GM18951 (cell line): ENCODE data around the gene ALDH8A1.

ENCODE experiments used
- POLR2A ChIP-seq: IDR thresholded peaks from 4 replicates; pipeline ENCODE4 v1.6.1; 2011; ENCODE audit warnings: mild to moderate bottlenecking; ENCODE audit not compliant: insufficient read length, insufficient read depth; ENCODE audit errors: extremely low read depth
- in situ Hi-C: fragments of 300-500 bp; cut with MboI; formaldehyde crosslinking; loops from one replicate; pipeline ENCODE4 v1.12.0; 2022; ENCODE audit warnings: low sequenced_read_pairs, mixed read lengths, inconsistent platforms; ENCODE audit not compliant: unreplicated experiment

ALDH8A1 gene, protein sequence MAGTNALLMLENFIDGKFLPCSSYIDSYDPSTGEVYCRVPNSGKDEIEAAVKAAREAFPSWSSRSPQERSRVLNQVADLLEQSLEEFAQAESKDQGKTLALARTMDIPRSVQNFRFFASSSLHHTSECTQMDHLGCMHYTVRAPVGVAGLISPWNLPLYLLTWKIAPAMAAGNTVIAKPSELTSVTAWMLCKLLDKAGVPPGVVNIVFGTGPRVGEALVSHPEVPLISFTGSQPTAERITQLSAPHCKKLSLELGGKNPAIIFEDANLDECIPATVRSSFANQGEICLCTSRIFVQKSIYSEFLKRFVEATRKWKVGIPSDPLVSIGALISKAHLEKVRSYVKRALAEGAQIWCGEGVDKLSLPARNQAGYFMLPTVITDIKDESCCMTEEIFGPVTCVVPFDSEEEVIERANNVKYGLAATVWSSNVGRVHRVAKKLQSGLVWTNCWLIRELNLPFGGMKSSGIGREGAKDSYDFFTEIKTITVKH

DNA sequence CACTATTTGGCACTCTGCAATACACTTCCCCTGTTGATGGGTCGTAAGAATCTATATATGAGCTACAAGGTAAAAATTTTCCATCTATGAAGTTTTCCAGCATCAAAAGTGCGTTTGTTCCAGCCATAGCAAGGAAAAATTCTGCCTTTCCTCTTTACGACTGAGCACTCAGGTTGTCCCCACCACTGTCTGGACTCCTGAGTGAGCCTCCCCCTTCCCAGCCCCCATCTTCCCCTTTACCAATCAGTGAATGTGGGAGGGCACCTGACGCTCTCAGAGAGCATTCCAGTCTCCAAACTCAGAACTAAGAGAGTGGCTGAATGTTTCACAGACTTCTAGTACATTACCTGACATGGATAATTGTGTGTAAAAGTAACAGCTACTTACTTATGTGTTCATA lies at the start of gene ALDH8A1:
Gene ALDH8A1 (minus strand): TSS at position 175 of the 400 bp plus-strand sequence. CDS start 48 bp downstream, at position 127.
- in situ Hi-C loops: no loop called here
- no peak for TF ChIP-seq POLR2A

DNA sequence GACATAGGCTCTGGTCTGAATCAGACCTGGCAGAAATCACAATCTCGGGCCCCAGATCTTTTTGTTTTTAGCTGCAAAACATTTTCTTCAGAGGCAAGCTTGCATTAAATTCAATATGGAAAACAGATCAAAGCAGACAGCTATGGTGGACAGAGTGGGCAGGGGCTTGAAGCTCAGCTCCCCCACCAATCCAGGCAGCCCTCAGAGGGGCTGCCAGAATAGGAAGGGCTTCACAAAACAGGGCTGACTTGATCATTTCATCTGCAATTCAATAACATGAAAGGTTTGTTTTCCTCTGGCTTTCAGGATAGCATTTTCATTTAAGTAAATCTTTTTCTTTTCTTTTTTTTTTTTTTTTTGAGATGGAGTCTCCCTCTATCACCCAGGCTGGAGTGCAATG lies 49.2 kb upstream of the ALDH8A1 start:
- no peak for TF ChIP-seq POLR2A
- in situ Hi-C loops: loop anchor here (25.0 kb wide), 1 partner anchor 438 kb away; no protein-coding TSS in a partner anchor

DNA sequence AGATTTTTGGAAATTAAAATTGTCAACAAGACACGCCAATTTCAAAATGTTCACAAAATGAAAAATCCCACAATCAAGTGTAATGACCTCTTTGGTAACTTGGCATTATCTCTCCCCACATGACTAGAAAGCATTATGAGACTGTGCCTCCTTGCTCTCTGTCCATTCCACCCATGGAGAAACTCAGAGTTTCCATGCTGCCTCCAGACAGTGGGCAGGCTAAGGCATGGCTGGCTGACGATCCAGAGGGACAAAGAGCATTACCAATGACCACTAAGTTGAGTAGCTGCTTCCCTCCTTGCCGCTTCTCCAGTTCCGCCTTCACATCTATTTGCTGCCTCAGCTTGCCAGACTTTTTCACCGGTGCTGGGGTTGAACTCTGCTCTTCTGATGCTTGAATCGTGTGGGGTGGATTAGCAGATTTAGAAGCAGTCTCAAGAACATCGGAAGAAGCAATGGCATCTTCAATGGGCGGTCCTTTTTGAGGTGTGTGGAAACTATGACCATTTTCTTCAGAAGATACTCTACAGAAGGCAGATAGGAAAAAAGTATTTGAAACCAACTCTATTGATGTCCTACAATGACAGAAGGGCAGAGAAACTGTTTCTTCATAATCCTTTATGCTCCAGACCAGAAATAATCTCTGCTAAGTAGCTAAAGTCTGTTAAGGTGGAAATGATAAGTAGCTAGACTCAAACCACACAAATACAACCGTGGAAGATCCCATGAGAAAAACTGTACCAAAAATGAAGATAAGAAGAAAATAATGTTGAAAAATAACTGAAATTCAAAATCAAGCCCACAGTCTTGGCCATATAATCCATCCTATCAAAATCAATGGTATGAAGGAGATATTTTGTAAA lies 47.5 kb upstream of the ALDH8A1 start:
- in situ Hi-C loops: loop anchor here (25.0 kb wide), 1 partner anchor 440 kb away; no protein-coding TSS in a partner anchor

DNA sequence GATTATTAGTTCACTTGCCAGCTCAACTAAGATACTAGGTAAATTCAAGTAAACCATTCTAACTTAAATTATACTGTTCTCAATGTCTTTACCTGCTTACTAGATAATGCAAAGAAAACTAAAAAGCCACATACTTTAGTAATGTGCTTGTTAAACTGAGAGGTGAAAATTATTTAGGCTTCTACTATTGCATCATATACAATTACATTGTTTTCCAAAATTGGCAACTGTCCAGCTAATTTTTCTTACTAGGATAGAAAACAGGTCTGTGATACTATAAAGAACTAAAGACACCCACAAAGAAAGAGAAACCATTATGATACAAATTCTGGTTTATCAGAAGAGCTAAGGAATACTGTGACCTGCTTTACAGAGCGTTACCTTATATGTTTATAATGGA lies 45.6 kb upstream of the ALDH8A1 start:
- TF ChIP-seq POLR2A: no peak
- in situ Hi-C loops: loop anchor here (25.0 kb wide), 1 partner anchor 442 kb away; no protein-coding TSS in a partner anchor

More for the DNA sequence above, 47.5 kb upstream of the ALDH8A1 start:
- no peak for TF ChIP-seq POLR2A

DNA sequence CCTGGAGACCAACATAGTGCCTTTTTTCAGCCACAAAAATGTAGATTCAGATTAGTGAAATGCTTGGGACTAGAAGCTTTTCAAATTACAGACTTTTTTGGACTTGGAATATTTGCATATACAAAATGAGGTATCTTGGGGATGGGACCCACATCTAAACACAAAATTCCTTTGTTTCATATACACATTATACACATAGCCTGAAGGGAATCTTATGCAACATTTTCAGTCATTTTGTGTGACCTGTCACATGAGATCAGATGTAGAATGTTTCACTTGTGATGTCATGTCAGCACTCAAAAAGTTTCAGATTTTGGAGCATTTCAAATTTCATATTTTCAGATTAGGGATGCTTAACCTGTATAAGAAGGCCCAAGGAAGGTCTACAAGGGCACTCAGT lies 44.5 kb upstream of the ALDH8A1 start:
- TF ChIP-seq POLR2A: no peak
- in situ Hi-C loops: loop anchor here (25.0 kb wide), 1 partner anchor 443 kb away; no protein-coding TSS in a partner anchor

DNA sequence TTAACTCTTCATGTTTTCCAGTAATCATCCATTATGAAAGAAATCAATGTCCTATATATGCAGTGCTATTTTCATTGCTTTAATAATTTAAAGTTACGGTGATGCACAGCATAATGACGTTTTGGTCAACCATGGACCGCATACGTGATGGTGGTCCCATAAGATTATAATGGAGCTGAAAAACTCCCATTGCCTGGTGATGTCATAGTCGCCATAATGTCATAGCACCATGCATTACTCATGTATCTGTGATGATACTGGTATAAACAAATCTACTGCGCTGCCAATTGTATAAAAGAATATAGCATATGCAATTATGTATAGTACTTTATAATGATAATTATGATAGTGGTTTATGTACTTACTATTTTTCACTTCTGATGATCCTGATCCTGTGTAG lies 42.3 kb upstream of the ALDH8A1 start:
- in situ Hi-C loops: loop anchor here (25.0 kb wide), 1 partner anchor 445 kb away; no protein-coding TSS in a partner anchor
- TF ChIP-seq POLR2A: no peak

DNA sequence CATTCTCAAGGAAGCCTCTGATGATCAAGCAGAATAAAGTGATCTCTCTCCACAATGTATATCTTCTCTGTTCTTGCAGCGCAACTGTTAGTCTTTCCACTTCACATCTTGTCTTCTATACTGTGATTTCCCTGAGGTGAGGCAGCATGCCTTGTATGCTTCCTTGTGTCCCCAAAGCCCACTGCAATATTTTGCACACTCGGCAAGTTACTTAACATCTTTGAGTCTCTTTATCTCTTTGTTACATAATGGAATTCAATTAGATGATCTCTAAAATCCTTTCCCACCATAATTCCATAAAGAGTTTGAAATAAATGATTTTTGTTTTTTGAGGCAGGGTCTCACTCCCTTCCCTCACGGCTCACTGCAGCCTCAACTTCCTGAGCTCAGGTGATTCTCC lies 40.4 kb upstream of the ALDH8A1 start:
- in situ Hi-C loops: loop anchor here (25.0 kb wide), 1 partner anchor 447 kb away; no protein-coding TSS in a partner anchor
- TF ChIP-seq POLR2A: no peak

DNA sequence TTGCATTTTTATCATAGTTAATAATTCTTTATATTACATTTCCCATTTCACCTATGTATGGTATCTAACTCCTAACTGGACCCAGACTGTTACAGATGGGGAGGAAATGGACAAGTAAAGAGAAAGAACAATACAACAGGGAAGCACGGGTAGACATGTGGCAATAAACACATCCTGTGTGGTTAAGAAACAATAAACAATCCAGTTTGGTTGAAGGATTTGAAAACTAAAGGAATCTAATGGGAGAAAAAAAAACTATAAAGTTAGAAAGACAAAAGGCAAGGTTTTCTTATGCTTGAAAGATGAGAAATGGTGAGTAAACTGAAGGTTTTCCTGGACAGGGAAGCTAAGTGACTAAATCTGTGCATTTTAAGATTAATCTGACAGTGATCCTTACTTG lies 34.9 kb upstream of the ALDH8A1 start:
- in situ Hi-C loops: loop anchor here (25.0 kb wide), 1 partner anchor 452 kb away; no protein-coding TSS in a partner anchor

DNA sequence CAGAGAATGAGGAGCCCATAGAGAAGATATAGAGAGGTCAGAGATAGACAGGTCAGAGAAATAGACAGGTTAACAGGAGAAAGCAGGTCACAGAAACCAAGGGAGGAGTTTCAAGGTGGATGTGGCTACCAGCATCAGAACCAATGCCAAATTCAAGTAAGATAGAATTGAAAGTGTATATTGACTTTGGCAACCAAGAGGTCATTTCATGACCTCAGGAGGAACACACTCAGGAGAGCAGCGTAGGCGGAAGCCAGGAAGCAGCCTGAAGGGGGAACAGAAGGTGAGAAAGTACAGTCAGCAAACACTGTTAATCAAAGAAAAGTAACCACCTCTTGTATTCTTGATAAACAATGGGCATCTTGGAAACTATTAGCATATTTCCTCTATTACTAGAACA lies 33.9 kb upstream of the ALDH8A1 start:
- TF ChIP-seq POLR2A: no peak
- in situ Hi-C loops: loop anchor here (25.0 kb wide), 1 partner anchor 453 kb away; no protein-coding TSS in a partner anchor

More for the DNA sequence above, 34.9 kb upstream of the ALDH8A1 start:
- no peak for TF ChIP-seq POLR2A

DNA sequence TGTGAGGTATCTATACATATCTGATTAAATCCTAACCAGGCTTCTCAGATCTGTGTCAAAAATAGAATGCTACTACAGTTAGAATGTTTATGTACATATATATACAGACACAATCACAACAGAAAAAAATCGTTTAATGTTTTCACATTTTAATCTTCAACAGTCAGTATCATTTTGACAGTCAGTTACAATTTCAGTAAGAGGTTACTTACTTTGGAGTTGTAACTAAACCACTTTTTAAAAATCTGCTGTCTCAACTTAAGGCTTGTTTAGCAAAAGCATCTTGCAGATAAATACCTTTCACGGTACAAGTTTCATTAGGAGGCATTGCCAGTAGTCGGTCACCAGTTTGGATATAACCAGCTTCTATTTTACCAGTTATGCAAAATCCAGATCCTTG lies 32.3 kb upstream of the ALDH8A1 start:
- TF ChIP-seq POLR2A: no peak
- in situ Hi-C loops: loop anchor here (25.0 kb wide), 1 partner anchor 455 kb away; no protein-coding TSS in a partner anchor

DNA sequence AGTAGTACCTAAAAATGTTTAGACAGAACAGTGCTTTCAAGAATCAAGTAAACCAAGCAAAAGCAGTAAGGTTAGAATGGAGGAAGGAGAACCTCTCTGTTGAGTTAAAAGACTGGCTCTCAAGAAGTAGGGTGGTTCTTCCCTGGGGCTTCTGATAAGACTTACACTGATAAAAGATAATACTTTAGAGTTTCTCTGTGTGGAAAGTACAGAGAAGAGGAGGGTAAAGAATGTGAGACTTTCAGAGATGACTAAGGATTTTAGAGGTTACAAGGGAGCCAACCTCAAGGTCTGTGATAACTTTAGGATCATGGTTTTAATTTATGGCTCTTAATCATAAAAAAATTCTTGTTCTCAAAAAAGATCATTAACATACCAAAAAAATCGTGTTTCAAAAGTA lies 30.9 kb upstream of the ALDH8A1 start:
- TF ChIP-seq POLR2A: no peak
- in situ Hi-C loops: loop anchor here (25.0 kb wide), 1 partner anchor 456 kb away; no protein-coding TSS in a partner anchor

DNA sequence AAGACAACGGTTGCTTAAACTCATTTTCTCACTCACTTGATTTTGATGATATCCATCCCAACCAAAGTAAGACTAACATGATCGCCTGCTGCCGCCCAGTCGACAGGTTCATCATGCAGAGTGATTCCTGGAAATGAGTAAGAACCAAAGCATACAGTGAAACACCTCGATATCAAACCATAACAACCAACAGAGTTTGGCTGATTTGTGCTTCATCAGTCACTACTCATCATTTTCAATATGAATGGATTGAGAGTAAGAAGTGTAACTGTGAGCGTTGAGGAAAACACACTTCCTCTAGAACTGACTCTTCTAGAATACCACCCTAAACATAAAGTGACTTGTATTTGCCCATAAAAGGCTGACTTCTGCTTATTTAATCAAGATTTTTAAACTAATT lies 29.2 kb upstream of the ALDH8A1 start:
- TF ChIP-seq POLR2A: no peak
- in situ Hi-C loops: loop anchor here (25.0 kb wide), 1 partner anchor 458 kb away; no protein-coding TSS in a partner anchor

DNA sequence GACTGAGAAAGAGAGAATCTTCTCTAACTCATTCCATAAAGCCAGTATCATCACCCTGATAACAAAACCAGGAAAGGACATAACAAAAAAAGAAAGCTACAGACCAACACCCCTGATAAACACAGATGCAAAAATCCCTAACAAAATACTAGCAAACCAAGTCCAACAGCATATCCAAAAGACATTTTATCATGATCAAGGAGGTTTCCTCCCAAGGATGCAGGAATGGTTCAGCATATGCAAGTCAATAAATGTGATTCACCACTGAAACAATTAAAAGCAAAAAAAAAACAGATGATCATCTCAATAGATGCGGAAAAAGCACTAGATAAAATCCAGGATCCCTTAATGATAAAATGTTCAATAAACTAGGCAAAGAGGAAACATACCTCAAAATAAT lies 24.5 kb upstream of the ALDH8A1 start:
- in situ Hi-C loops: no loop called here
- TF ChIP-seq POLR2A: no peak
